GM15510 (cell line): Measurements from ENCODE around the gene FHIT.

Experiments
- POLR2A ChIP-seq: IDR thresholded peaks from 3 replicates; pipeline ENCODE4 v1.6.1; 2011; ENCODE audit warnings: borderline replicate concordance; ENCODE audit not compliant: insufficient read length; ENCODE audit errors: extremely low read depth

FHIT gene

DNA sequence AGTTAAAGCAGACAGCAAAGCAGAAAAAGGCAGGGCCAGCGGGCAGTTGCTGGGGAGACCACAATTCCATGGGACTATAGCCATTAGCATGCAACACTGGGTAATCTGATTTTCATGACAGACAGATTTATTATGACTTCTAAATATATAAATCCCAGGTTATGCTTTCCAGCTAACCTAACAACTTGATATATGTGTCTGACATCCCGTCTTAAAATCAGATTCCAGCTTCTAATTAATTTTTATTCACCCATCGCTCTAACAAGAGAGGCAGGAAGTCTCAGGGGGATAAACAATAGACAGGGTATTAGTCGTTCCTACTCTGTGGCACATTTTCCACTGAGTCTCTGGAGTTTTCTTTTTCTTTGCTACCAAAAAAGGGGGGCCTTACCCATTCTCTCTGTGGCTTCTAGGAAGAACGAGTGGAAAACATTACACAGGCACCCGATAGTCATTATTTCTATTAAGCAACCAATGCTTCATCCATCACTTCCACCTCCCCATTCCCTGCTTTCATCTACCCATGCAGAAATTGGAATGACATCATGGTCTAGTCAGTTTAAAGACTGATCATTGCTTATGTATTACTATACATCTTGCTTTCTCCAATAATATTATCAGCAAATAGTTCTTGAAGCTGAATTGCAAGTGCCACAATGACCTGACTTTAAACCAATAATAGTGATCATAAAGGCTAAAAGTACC lies 173.1 kb downstream of the FHIT start:
- no peak for TF ChIP-seq POLR2A

DNA sequence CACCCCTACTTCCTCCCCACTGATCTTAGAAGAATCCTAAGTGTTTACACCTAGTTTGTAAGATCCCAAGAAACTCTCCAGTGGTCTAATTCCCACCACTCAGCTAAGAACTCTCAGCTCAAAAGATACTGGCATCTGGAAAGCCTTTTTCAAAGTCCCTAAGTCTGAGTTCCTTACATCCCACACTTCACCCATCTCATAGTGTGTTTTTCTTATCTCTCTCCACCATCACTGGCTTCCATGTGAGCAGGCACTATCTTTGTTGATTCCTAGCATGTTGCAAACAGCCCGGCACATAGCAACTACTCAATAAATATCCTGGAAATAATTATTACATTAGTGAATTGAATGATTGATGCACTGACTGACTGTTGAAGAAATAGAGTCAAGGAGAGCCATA lies 173.7 kb downstream of the FHIT start:
- TF ChIP-seq POLR2A = no peak

DNA sequence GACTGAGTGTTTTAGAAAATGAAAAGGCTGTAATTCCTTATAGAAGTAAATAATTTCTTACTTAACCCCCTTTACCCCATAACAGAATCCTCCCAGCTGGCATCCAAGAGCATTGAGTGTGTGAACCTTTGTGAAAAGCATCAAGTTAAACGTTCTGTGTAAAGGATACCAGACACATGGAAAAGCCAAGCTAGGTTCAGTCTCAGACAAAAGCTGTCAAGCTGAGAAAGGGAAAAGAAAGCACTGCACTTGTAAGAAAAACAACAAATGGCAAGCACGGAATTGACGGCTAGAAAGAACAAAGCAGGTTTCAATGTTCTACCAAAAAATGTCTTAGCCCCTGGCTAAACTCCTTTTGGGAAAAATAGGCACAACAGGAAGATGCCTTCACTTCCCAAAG lies 176.5 kb downstream of the FHIT start:
- TF ChIP-seq POLR2A = no peak

DNA sequence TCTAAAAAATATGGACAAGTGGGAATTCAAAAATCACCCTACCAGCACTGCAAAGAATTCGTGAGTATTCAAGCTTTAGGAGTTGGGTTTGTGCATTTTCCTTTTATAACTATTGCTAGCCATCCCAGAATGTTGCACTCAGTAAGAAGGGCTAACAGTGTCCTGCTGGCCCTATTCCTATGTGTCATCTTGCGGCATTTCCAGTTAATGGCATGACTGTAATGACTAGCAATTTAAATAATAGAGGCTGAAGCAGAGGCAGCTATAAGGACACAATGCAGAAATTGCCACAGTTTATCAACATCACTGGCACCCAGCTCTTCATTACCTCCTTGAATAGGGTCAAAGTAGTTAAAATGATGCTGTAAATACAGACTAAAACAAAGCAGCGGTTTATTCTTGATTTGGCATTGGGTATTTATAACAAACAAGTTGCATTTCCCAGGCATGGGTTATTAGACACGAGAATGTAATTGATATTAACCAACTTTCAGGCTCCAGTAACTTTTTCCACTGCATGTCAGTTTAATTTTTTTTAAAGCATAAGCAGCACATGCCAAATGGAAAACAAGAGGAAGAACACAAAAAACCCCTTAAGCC lies 177.6 kb downstream of the FHIT start:
- TF ChIP-seq POLR2A = no peak

DNA sequence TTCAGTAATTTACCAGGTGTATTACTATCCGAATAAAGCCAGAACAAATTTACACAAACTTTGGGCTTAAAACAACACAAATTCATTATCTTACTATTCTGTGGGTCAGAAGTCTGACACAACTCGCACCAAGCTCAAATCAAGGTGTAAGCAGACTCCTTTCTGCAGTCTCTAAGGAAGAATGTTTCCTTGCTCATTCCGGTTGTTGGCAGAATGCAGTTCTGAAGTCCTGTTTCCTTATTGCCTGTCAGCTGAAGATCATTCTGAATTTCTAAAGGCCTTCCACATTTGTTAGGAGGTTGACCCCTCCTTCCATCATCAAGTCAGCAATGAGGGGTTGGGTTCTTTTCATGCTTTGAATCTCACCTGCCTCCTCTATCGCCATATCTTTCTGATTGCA lies 183.2 kb downstream of the FHIT start:
- no peak for TF ChIP-seq POLR2A

DNA sequence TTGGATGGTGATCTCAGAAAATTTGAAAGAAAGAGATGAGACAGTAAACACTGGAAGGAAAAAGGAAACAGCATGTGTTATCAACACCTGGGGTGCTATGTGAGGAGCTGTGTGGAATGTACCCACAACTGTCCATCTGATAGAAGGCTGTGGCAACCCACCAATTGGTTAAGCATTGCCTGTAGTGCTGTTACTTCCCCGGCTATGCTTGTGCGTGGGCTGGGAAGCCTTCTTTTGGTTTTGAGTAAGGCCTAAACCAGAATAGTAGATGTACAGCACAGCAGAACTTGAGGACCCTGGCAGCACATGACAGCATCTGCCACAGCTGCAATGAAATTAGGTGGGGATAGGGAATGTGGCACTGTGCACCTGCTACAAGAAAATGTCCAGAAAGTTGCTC lies 184.5 kb downstream of the FHIT start:
- TF ChIP-seq POLR2A = no peak

DNA sequence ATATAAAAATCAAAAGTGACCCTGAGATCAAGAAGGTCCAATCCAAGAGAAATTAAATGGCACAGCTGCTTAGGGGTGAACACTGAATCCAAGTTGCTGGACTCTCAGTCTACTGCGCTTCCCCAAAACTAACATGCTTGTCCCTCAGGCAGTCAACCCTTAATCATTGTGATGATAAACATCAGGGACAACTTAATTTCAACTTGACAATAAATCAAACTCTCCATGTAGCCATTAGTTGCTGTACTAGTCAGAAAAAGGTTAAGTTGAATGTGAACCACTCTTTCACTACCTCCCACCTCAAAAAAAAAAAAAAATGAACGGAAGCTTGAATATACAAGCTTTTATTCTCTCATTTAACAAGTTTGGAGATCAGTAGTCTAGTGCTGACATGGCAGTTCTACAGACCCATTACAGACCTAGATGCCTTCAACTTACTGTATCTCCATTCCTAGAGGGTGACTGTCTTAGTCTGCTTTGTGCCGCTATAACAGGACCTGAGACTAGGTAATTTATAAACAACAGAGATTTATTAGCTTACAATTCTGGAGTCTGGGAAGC lies 185.7 kb downstream of the FHIT start:
- no peak for TF ChIP-seq POLR2A

DNA sequence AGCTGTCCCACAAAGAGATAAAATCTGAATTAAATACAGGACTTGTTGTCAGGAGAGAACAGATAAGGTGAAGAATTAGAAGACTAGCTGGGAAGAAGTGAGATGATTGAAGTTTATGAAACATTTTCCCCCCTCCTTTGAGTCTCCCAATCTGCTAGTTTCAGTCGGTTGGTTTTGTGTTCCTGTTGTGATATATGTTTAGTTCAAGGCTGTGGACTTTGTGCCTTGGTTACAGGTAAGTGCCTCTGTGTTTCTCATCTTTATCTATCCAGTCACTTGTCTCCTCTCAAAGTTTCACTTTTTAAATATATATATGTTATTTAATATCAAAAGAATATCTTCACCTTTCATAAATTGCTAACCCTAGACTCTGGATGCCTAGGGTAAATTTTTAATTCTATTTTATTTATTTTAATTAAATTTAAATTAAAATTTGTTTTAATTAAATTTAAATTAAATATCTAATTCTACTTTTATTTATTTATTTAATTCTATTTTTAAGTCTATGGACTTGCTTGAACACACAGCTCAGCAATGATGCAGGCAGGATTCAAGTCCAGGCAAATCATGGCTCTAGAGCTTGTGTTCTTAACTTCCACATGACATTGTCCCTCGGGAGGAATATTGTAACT lies 190.0 kb downstream of the FHIT start:
- no peak for TF ChIP-seq POLR2A

DNA sequence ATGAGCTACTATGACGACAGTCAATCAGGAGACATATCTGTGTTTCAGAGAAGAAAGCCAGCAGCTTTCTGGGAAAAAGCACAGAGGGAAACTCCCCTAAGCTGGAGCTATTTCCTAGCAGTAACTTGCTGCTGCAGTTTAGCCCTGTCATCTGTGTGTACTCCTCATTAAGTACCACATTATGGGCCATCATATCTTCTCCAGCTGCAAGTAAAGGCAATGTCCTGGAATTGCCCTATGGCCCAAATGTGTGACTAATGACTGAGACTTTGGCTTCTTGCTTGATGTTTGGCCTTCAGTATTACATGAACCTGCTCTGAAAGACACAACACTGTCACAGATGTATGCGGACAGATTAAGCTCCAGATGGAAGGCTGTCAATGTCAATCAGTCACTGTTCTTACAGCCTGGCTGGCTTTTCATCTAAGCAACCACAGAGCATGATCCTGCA lies 190.8 kb downstream of the FHIT start:
- TF ChIP-seq POLR2A = no peak

DNA sequence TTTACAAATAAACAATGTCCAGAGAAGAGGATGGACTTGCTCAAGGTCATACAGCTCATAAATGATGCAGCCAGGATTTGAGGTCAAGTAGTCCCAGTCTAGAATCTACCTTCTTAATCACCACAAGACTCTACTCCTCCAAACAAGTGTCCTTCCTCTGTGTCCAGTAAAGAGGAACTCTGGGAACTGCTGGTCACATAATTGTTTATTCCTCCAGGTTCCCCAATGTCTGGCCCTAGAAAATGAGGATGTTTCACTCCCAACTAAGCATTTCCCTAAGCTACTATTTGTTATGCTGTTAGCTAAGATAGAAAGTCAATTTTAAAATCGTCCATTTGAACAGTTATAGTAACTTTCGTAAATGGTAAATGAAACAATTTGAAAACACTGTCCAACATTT lies 192.4 kb downstream of the FHIT start:
- no peak for TF ChIP-seq POLR2A

DNA sequence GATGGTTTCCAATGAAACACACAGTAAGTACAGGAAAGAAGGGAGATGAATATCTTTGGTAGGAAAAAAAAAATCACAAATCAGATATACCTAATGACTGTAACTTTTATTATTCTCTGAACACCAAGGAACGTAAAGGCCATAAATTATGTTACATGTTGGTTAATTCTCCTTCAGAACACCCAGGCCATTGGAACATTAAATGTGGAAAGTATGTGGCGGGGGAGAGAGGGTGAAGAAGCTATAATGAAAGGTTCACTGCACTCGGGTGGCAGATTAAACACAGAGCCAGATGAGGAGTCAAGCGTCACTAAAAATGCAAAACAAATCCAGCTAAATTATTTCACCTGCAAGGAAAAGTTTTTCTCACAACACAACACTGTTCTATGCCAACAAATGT lies 193.8 kb downstream of the FHIT start:
- no peak for TF ChIP-seq POLR2A

DNA sequence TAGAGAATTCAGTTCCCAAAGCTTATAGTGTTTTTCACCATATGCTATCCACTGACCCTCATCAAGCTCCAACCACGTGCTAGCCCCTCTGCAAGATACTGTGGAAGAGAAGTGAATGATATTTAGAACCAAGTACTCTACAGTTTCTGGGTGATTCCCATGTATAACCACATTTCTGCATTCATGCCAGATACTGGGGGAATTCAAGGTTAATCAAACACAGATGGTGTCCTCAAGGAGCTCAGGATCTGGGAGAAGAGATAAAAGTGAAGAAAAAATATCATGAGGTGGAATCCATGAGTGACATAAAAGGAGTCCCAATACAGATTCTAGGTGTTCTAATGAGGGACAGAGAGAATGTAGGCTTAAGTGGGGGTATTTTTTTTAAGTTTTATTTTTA lies 195.8 kb downstream of the FHIT start:
- no peak for TF ChIP-seq POLR2A

DNA sequence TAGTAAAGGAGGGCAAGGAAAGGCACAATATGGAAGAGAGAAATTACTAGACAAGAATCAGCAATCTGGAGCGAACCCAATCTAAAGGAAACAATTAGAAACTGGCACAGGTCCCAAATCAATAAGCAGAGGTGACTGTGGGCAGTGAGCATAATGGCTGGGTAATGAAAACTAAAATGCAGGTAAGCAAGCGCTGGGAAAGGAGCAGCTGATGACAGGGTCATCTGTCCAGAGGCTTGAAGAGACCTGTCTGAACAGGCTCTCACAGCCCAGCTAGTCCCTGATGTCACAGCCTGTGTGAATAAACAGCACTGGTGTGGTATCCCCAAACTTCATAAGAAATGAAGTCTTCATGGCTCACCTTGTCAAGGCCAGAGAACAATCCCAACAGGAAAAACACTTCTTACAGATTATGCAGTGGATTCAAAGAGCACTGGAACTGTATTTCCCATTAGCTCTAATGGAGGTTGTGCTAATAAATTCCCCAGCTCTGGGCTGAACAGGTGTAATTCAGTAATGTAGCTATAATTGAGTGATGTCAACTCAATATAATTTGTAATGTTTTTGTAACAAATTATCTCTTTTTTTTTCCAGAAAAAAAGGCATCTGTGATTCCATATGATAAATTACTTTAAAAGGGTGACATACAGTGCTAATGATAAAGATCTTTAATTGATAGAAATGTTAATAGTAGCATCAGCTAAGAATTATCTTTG lies 197.3 kb downstream of the FHIT start:
- TF ChIP-seq POLR2A = no peak

DNA sequence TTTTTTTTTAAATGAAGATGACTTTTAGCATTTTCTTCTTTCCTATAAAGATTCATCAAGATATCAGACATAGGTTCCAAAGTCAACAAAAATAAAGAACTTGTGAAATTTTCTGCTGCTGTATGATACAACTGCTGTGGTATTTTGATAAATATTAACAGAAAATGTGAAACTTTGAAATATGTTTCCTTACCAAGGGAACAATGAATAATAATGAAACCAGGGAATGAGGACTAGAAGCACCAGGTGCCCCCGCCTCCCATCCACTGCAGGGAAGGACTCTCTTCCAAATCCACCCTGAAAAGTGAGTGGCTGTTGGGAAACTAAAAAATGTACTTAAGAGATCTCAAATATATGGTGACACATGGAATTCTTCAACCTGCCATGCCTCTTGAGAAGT lies 198.4 kb downstream of the FHIT start:
- no peak for TF ChIP-seq POLR2A

DNA sequence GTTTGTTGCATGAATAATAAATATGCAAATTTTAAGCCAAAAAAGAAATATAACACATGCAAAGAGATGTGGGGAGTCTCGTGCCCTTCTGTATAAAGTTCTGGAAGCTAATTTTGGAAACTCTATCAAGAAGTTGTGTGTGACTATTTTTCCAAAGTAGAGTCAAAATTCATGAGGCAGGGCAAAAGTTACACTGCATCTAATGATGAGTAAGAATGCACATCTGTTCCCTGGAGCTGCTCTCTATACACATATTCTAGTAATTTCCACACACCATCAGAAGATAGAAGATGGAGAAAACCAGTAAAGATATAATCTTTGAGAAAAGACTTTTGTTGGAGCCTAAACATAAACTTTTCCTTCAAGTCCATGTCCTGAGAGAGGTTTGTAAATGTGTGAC lies 199.6 kb downstream of the FHIT start:
- TF ChIP-seq POLR2A = no peak
